Muscle layer of duodenum (tissue), 2 donors: ENCODE results near the gene RFX4.
A peak's percentile ranks its signal among the peaks of the same experiment; 100 is the strongest.

Experiments used
- H3K27ac ChIP-seq: one replicate; pipeline ENCODE4 v1.7.0; 2013; ENCODE audit warnings: mild to moderate bottlenecking, low read length
- H3K27me3 ChIP-seq: one replicate; pipeline ENCODE4 v1.7.0; 2013; ENCODE audit warnings: low read depth, mild to moderate bottlenecking, control low read depth, low read length
- H3K36me3 ChIP-seq, 2 donors: one replicate each; pipeline ENCODE4 v1.7.0; 2013; ENCODE audit warnings: low read length in 2 of 2, control low read depth in 1 of 2, mild to moderate bottlenecking in 1 of 2; ENCODE audit not compliant: insufficient read depth in 2 of 2, control insufficient read depth in 1 of 2
- H3K4me1 ChIP-seq, 2 donors: one replicate each; pipeline ENCODE4 v1.7.0; 2013; ENCODE audit warnings: low read length in 2 of 2, mild to moderate bottlenecking in 2 of 2, control low read depth in 1 of 2, moderate library complexity in 1 of 2; ENCODE audit not compliant: insufficient read depth in 2 of 2, control insufficient read depth in 1 of 2
- H3K4me3 ChIP-seq, 2 donors: one replicate each; pipeline ENCODE4 v1.7.0; 2013; ENCODE audit warnings: low read length in 2 of 2, low read depth in 1 of 2, mild to moderate bottlenecking in 1 of 2
- H3K9me3 ChIP-seq, 2 donors: one replicate each; pipeline ENCODE4 v1.7.0; 2013; ENCODE audit warnings: low read length in 2 of 2, control low read depth in 1 of 2, mild to moderate bottlenecking in 1 of 2; ENCODE audit not compliant: control insufficient read depth in 1 of 2
- donor health status: healthy.

The RFX4 gene

GRCh38 chr12:106583242-106584103 is 669 bp downstream of the RFX4 start:
- Histone ChIP-seq H3K27ac (no peak overlapping the region), H3K27me3 (peaks cover 62% of the 10 kb centered on the region), H3K4me1 (peaks cover 4 to 62% of the 10 kb centered on the region in 2 donors), H3K9me3 (no peaks in the 10 kb centered on the region), H3K36me3 (no peaks in the 10 kb centered on the region), H3K4me3 (peak overlapping the region; percentile 50 to 73)

GRCh38 chr12:106584104-106585064 is 1.6 kb downstream of the RFX4 start:
- Histone ChIP-seq H3K4me1 (peaks cover 4 to 62% of the 10 kb centered on the region in 2 donors), H3K4me3 (peak overlapping the region in 1 of 2 donors; percentile 73), H3K9me3 (no peaks in the 10 kb centered on the region), H3K27me3 (peaks cover 65% of the 10 kb centered on the region), H3K36me3 (no peaks in the 10 kb centered on the region), H3K27ac (no peak overlapping the region)

GRCh38 chr12:106585105-106585520 is 2.3 kb downstream of the RFX4 start:
- no peak overlapping the region for H3K4me3 ChIP-seq
- H3K36me3 ChIP-seq, result no peaks in the 10 kb centered on the region
- no peak overlapping the region for H3K27ac ChIP-seq
- H3K9me3 ChIP-seq, result no peaks in the 10 kb centered on the region
- H3K4me1 ChIP-seq, result peaks cover 4 to 62% of the 10 kb centered on the region in 2 donors
- H3K27me3 ChIP-seq, result peaks cover 58% of the 10 kb centered on the region

- H3K9me3 ChIP-seq, result no peaks in the 10 kb centered on the region
- peaks cover 4 to 59% of the 10 kb centered on the region in 2 donors for H3K4me1 ChIP-seq
- H3K27me3 ChIP-seq, result peaks cover 52% of the 10 kb centered on the region
- no peaks in the 10 kb centered on the region for H3K36me3 ChIP-seq
- H3K27ac ChIP-seq, result no peak overlapping the region
- peak overlapping the region in 1 of 2 donors; percentile 42 for H3K4me3 ChIP-seq
Measured at GRCh38 chr12:106585521-106586277, 2.9 kb downstream of the RFX4 start.

GRCh38 chr12:106586278-106586802 is 3.5 kb downstream of the RFX4 start:
- H3K27me3 ChIP-seq, result peaks cover 46% of the 10 kb centered on the region
- no peaks in the 10 kb centered on the region for H3K36me3 ChIP-seq
- H3K9me3 ChIP-seq, result no peaks in the 10 kb centered on the region
- H3K4me3 ChIP-seq, result peak overlapping the region in 1 of 2 donors; percentile 42
- no peak overlapping the region for H3K27ac ChIP-seq
- H3K4me1 ChIP-seq, result peaks cover 4 to 52% of the 10 kb centered on the region in 2 donors

- H3K4me1 ChIP-seq, result peaks cover 4 to 50% of the 10 kb centered on the region in 2 donors
- H3K36me3 ChIP-seq, result no peaks in the 10 kb centered on the region
- no peaks in the 10 kb centered on the region for H3K9me3 ChIP-seq
- H3K27ac ChIP-seq, result no peak overlapping the region
- H3K4me3 ChIP-seq, result no peak overlapping the region
- peaks cover 44% of the 10 kb centered on the region for H3K27me3 ChIP-seq
Measured at GRCh38 chr12:106586803-106587684, 4.2 kb downstream of the RFX4 start.

- H3K4me1 ChIP-seq, result peaks cover 0 to 35% of the 10 kb centered on the region in 2 donors
- no peaks in the 10 kb centered on the region for H3K9me3 ChIP-seq
- H3K4me3 ChIP-seq, result no peak overlapping the region
- H3K36me3 ChIP-seq, result no peaks in the 10 kb centered on the region
- no peak overlapping the region for H3K27ac ChIP-seq
- peaks cover 38% of the 10 kb centered on the region for H3K27me3 ChIP-seq
Measured at GRCh38 chr12:106588771-106589170, 6.0 kb downstream of the RFX4 start.

GRCh38 chr12:106590601-106591000 is 7.8 kb downstream of the RFX4 start:
- H3K4me1 ChIP-seq, result peaks cover 0 to 17% of the 10 kb centered on the region in 2 donors
- H3K27ac ChIP-seq, result no peak overlapping the region
- H3K36me3 ChIP-seq, result no peaks in the 10 kb centered on the region
- H3K4me3 ChIP-seq, result no peak overlapping the region
- no peaks in the 10 kb centered on the region for H3K9me3 ChIP-seq
- peaks cover 20% of the 10 kb centered on the region for H3K27me3 ChIP-seq

- H3K27me3 ChIP-seq, result no peaks in the 10 kb centered on the region
- H3K4me3 ChIP-seq, result no peak overlapping the region
- no peak overlapping the region for H3K27ac ChIP-seq
- H3K36me3 ChIP-seq, result no peaks in the 10 kb centered on the region
- H3K4me1 ChIP-seq, result no peaks in the 10 kb centered on the region
- no peaks in the 10 kb centered on the region for H3K9me3 ChIP-seq
Measured at GRCh38 chr12:106594447-106594846, 11.6 kb downstream of the RFX4 start.

GRCh38 chr12:106595268-106595667 is 12.5 kb downstream of the RFX4 start:
- Histone ChIP-seq H3K27ac (no peak overlapping the region), H3K9me3 (no peaks in the 10 kb centered on the region), H3K4me3 (no peak overlapping the region), H3K27me3 (no peaks in the 10 kb centered on the region), H3K36me3 (no peaks in the 10 kb centered on the region), H3K4me1 (no peaks in the 10 kb centered on the region)
